Ramos (cell line): Measurements from ENCODE around the gene E2F3.

ENCODE experiments used
- in situ Hi-C: fragments of 300-500 bp; cut with MboI; formaldehyde crosslinking; loops from one replicate; pipeline ENCODE4 v1.14.3; 2022; ENCODE audit warnings: low sequenced_read_pairs; ENCODE audit not compliant: unreplicated experiment

Gene E2F3

DNA sequence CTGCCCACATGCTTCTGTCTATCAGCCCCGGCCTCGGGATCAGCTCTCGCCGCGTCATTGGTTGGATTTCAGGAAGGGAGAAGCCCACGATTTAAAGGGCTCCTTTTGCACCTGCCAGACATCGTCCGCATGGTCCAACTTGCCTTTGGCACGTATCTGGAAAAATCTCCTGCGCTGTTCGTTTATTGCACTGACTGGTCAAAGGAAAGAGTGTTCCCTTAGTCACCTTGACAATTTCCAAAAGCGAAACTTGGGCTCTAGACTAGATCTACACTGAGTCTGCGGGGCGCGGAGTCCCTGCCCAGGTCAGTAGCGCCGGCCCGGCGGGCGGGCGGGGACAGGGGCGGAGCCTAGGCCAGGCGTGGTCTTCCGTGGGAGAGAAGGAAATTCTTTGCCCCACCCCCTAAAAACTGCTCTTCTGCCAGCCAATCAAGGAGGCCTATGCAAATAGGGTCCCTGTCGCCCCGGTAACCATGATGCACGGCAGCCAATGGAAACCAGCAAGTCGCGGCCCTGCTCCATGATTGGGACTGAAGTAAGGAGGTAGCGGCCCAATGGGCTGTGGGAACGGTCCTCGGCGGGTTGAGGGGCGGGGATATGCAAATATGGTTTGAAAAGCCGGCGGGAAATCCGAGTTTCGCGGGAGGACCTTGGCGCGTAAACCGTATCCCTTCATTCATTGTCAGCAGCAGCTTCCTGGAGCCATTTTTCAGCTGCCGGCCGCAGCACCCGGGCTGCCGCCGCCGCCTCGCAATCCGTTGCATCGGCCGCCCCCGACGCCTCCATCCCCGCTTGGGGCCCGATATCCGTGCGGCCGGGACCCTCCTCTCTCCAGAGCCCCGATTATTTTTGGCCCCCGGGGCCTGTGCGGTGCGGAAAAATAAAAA, at the start of gene E2F3:
TSS of gene E2F3 (plus strand) at position 675 of the 887 bp plus-strand sequence. CDS start 354 bp downstream, outside the sequence.
- in situ Hi-C loops = no loop called here

DNA sequence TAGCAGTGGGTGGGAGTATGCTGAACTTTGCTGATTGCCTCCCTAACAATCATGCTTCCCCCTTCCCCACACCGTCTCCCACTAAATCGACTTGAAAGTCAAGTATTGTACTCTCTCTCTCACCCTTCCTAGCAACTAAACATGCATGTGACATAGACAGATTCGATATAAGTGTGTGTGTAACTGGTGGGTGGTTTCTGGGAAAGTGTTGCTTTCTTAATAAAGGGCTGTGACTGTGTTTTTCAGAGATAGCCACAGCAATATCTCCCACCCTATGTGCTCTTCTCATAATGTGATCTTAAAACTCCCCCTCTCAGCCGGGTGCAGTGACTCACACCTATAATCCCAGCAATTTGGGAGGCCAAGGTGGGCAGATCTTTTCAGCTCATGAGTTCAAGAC, 49.3 kb upstream of the E2F3 start:
- in situ Hi-C loops = no loop called here

DNA sequence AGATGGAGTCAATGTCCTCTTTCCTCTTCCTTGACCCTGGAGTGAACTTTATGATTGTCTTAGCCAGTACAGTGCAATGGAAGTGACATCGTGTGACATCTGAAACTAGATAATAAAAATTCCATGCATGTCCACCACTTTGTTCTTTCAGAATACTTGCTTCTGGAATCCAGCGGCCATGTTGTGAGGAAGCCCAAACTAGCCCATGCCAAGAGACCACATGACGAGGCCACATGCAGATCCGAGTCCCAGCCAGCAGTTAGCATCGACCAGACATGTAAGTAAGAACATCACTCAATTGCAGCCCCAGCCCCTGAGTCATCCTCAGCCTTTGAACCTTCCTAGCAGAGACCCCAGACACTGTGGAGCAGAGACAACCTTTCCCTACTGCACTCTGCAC, 48.5 kb upstream of the E2F3 start:
- in situ Hi-C loops = no loop called here

DNA sequence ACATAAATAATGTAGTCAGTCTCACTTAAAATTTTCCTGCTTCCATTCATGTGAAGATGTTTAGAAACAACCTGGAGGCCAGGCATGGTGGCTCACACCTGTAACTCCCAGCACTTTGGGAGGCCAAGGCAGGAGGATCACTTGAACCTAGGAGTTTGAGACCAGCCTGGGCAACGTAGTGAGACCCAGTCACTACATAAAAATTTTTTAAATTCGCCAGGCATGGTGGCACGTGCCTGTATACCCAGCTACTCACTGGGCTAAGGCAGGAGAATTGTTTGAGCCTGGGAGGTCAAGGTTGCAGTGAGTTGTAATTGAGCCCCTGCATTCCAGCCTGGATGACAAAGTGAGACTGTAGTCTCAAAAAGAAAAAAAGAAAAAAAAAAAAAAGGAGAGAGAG, 47.3 kb upstream of the E2F3 start:
- in situ Hi-C loops = no loop called here

DNA sequence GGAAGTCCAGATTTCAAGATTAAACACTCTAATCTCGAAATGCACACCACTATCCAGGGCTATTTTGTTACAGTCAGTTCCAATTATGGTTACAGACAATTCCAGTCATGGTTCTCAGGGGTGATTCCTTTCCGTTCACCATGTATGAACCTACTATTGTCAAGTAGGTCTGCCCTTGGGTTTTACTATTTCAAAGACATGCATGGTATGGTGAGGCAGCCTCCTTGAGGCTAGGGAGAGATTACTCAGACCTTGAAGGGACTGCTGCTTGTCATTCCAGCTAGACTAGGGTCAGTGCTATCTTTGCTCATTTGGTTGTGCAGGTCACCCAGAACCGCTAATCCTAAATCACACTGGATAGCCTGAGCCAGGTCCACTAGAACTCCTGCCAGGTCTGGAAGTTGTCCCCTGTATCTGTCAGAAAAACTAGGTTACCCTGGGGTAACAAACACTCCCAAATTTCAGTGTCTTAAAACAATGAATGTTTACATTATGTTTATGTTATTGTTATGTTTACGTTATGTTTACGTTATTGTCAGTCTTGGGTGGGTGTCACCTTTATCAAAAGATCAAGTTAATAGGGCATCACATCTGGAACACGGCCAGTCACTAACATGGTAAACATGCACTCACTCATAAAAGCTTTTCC, 41.1 kb upstream of the E2F3 start:
- in situ Hi-C loops = no loop called here

DNA sequence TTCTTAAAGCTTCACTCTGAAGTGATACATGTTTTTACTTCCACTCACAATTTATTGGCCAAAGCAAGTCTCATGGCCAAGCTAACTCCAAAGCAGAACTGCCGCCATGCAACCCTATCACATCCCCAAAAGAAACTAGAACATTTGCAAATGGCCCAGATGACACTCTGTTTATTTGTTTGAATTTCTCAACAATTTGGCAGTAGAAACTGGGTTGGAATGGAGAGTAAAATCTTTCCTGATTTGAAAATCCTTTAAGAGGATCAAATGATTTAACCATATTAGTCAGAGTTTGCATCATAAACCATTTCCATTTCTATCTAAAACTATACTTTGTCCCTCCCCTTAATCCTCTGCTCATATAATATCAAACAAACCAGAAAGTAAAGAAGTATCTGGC, 39.1 kb upstream of the E2F3 start:
- in situ Hi-C loops = no loop called here

DNA sequence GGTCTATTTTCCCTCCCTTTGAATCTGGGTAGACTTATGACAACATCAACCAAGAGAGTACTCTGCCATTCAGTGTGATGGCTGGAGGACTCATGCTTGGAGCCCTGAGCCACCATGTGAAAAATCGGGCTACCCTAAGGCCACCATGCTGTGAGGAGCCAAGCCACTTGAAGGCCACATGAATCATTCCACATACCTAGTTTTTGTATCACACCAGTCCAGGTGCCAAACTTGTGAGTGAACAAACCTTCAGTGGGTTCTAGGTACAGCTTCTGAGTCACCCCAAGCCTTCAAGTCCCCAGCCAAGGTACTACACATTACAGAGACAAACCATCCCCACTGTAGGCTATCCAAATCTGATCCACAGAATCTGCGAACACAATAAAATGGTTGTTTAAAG, 37.4 kb upstream of the E2F3 start:
- in situ Hi-C loops = no loop called here

DNA sequence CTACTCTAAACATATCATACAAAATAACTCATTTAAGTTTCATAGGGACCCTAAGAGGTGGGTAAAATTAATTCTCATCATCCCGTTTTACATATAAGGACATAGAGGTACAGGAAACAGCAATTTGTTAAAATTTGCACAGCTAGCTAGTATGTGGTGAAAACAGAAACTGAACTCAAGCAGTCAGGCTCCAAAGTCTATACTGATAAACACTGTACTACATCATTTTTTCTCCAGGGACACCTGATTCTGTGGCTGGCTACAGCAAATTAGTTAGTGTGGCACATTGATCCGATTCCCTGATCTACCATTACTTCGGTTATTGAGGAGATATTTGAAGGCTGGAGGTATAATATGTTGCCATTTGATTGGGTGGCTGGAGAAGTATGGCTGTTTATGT, 36.2 kb upstream of the E2F3 start:
- in situ Hi-C loops = no loop called here

DNA sequence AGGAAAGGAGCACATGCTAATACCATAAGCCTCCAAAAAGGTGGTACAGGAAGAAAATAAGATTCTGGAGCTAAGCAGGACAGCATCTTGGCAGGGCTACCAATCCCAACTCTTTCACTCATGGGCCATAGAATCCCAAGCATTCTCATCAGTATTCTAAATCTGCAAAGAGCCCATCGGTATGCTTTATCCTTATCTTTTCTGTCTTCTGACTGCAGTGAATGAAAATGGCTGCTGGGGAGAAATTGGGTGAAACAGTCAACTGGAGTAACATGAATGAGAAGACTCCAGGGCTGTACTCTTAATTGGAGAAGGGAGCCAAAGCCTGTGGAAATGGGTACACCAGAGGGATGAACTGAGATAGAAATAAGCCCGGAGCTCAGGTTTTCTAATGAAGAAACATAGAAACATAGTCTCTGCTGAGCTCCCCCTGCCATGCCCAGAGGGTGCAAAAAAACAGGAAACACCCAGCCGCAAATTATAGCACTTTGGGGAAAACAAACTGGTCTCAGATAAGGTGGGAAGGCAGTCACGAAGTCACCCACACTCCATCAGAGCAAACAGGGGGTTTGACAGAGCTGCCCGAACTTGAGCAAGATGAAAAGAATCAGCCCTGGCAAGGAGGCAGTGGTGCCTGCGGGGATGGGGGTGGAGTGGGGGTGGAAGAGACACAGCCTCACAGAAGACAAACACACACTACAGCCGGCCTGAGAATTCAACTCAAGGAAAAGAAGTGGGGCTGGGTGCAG, 35.4 kb upstream of the E2F3 start:
- in situ Hi-C loops = no loop called here

DNA sequence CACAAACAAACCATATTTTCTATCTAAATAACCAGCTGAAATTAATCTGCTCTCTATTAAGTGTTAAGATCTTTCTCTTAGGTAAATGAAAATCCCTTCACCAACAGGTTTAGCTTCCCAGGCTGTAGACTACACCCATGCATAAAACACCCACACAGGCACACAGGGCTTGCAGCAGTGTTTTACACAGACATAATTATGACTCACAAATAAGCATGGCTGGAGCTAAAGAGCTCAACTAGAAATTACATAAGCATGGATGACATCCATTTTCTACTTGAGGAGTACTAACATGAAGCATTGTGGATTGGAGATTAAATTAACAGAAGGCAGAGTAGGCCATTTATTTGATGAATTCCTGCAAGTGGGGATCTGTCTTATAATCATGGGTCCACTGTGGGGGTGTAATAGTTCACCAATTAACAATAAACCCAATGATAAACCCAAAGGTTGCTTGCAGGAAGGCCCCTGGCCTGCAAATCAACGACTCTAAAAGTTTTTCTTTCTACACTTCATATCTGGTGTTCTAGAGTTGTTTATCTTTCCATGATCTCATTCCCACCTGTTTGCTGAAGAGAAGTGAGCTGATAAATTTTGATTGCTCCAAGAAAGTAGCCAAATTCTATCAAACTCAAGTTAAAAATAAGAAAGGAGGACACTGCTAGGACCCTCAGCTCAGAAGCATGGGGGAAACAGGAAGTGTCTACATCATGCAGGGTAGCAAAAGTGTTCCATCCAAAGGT, 33.8 kb upstream of the E2F3 start:
- in situ Hi-C loops = no loop called here

DNA sequence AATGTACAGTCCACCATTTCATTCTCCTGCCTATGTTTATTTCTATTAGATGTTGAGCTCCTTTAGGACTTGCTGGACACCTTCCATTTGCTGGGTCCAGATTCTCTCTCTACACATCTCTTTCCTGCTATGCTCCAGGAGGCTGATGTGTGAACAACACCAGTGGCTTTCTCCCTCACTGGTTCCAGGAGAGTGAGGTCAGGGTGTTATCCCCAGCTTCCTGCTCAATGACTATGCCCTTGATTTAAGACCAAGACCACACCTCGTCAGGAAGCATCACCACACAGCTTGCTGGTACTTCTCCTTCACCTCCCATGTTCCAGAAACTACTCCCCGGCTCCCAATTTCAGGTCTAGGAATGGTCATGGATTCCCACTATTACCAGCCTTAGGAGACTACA, 31.3 kb upstream of the E2F3 start:
- in situ Hi-C loops = no loop called here

DNA sequence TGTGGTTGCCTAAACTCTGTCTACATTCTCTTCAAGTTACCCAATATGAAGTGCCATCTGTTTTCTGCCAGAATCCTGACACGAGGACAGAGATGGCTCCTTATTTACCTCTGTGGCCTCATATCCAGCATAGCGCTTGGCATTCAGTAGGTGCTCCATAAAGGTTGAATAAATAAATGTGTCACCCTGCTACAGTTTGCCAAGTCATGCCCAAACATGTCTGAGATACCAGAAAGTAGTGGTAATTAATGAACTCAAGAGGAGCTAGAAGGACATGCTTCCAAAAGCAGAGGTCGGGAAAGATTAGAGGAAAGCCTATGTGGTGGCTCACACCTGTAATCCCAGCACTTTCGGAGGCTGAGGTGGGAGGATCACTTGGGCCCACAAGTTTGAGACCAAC, 30.9 kb upstream of the E2F3 start:
- in situ Hi-C loops = no loop called here

DNA sequence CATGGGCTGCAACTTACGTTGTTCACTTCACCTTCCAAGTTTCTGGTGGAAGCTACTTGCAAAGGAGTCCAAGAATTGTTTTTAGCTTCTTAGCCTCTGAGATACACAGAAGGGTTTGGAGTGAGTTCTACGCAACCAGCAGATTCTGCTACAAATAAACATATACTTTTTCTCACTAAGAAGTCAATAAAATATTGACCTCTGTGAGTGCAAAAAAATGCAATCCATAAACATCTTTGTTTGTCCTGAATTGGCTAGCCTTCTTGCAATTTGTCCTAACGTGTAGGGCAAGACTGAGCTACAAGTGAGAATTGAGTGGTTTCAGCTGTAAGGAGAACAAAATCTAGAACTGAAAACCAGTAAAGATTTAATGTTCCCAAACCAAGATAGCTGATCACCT, 26.2 kb upstream of the E2F3 start:
- in situ Hi-C loops = no loop called here

DNA sequence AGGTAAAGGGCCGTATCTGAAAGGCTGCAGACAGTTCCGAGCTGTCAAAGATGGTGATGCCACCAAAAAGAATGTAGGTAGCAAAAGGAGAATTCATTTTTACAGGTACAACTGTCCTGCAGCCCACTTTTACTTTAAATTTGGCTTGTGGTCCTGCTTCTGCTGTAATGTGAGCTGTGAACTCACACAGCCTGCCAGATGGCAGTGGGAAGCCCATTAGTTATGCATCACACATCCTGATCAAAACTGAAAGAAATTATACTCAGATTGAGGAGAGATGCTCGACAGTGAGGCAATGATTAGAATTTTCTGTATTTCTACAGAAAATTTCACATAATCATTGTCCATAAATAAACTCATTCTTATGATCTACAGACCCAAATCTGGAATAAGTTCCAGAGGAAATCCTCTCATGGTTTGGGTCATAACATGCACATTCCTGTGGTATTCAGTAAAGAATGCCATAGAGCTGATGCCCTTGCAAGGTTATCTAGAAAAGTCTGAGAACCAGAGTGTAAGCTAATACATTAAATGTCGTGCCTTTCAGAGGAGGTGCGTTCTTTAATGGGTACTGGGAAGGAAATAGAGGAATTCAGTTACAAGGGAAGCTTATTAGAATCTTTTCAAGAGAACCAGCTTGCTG, 23.9 kb upstream of the E2F3 start:
- in situ Hi-C loops = no loop called here

DNA sequence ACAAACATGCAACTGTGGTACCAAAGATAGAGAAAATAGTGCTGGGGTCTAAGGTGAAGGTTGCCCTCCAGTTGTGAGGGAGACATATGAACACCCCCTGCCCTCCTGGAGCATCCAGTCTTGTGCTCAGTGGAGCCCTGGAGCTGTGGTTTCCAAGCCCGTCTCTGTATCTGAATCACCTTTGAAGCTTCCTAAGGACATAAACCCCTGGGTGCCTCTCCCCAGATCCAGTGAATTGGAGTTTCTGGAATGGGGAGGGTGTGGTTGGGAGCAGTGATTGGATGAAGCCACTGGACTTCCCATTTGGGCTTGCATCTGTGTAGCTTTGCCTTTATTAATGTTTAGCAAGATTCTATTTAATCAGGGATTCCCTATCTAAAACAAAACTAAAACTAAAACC, 22.4 kb upstream of the E2F3 start:
- in situ Hi-C loops = no loop called here

DNA sequence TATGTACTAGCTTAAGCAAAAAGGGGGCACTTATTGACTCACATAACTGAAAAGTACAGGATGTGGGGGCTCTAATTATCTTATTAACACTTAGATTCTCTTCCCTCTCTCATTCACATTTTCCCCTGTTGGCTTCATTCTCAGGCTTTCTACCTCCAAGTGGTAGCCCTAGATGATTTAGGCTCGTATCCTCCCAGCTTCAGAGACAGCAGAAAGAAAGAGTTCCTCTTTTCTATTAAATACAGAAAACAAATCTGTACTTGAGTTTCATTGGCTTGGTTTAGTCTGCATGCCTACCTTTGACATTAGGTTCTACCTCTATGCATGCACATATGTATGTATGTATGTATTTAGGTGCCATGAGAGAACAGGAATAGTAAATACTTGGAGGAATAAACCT, 15.5 kb upstream of the E2F3 start:
- in situ Hi-C loops = no loop called here

DNA sequence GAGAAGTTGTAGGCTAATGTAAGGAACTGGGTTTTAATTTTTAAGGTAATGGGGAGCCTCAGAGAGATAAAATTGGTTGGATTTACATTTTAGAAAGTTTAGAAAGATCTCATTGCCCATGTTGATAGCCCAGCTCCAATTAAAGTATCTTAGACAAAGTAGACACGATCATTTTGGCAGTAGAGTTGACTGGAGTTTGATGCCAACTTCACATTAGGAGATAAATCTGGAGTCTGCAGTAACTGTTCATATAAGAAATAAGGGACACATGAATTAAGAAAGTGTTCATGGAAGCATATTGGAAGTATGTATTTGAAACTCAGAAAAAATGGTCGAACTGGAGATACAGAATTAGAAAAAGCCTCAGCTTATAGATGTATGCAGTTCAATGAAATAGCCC, 12.6 kb upstream of the E2F3 start:
- in situ Hi-C loops = no loop called here

DNA sequence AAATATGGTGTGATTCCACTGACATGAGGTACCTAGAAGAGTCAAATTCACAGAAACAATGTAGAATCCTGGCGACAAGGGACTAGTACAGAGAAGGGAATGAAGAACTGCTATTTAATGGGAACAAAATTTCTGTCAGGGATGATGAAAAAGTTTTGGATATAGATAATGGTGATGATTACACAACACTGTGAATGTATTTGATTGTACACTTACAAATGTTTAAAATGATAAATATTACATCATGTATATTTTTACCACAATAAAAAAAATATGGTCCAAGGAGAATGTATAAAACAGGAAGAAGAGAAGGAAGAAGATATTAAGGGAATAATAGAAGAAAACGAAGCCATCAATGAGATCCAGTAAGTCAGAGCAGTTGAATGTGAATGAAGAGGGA, 8.4 kb upstream of the E2F3 start:
- in situ Hi-C loops = no loop called here

DNA sequence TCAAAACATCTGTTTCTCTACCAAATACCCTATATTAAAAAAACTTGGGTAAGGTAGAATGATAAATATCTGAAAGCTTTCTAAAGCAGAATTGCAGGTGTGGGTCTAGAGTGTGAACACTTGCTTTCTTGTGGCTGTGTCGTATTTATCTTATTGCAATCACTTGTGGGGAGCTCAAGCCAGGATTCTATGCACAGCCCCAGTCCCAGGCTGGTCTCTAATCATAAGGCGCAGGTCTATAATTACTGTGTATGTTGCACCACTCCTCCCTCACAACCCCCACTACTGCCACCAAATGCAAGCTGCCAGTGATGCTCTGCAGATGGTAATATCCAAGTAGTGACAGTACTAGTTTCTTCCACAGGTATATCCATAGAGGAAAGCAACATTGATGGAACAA, 2.2 kb upstream of the E2F3 start:
- in situ Hi-C loops = no loop called here
